ENCODE data around the gene GPR108.

DNA sequence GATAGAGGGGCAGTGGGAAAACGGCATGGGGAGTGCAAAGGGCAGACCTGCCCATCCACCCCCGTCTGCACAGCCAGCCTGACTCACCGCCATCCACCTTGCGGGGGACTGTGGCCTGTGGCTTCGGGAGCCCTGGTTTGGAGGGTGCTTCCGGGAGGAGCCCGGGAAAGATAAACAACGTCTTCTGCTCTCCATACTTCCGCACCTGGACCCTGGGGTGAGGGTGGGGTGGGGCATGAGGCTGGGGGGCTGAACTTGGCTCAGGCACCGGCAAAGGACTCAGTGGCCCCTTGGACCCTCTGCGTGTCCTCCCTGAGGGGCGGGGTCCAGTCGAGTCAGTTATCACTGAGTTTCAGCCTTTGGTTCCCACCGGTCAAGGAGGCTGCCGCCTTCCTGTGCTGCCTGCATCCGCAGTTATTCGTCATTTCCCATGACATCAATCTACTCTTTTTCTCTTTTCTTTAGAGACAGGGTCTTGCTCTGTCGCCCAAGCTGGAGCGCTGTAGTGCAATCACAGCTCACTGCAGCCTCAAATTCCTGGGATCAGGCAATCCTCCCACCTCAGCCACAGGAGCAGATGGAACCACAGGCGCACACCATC lies 3.2 kb downstream of the GPR108 start:
- TF ChIP-seq POLR2A (IDR thresholded peaks at IDR 0.05; ENCODE audit: low read depth, low read length) (no peak), TAF1 (IDR thresholded peaks at IDR 0.05; ENCODE audit: borderline replicate concordance, low read depth, low read length) (no peak), POLR2AphosphoS5 (IDR thresholded peaks at IDR 0.05; ENCODE audit: low read depth, low read length) (no peak)
